Natural killer cell (primary cell): ENCODE results near the gene EEF2K. TPM values are rescaled to one million over a fixed set of nuclear protein-coding genes. Genes with fewer than 3 reads are reported as not detected.

ENCODE experiments used
- ATAC-seq, 3 donors: fragments of 150-1000 bp in 2 of 3; fragments of 200-7000 bp in 1 of 3; cut with Tn5 transposase; 1 replicate in 1 of 3; 2 replicates in 2 of 3; pipeline ENCODE4 v1.10.0; 2021; ENCODE audit warnings: mild to moderate bottlenecking in 2 of 3, moderate library complexity in 2 of 3
- DNase-seq, 2 donors: peaks; one replicate each; pipeline versions ENCODE4 v3.0.0 to v3.0.0-alpha.2; 2013 to 2021; ENCODE audit warnings: mixed read lengths in 1 of 2
- H3K27ac ChIP-seq: one replicate; pipeline ENCODE4 v1.5.1; 2013; ENCODE audit warnings: mild to moderate bottlenecking, low read length
- H3K27me3 ChIP-seq: one replicate; pipeline ENCODE4 v1.6.1; 2013; ENCODE audit warnings: low read length; ENCODE audit not compliant: control insufficient read depth, insufficient read depth
- H3K36me3 ChIP-seq: one replicate; pipeline ENCODE4 v1.6.1; 2013; ENCODE audit warnings: low read length; ENCODE audit not compliant: control insufficient read depth, insufficient read depth
- H3K4me1 ChIP-seq: one replicate; pipeline ENCODE4 v1.6.1; 2013; ENCODE audit warnings: low read length; ENCODE audit not compliant: control insufficient read depth, insufficient read depth
- H3K4me3 ChIP-seq: one replicate; pipeline ENCODE4 v1.5.1; 2013; ENCODE audit warnings: low read length
- H3K9me3 ChIP-seq: one replicate; pipeline ENCODE4 v1.6.1; 2013; ENCODE audit warnings: low read length; ENCODE audit not compliant: control insufficient read depth, insufficient read depth
- H3K27ac Mint-ChIP-seq, 2 donors: one replicate each; pipeline ENCODE4 v1.8.0; 2022; ENCODE audit warnings: mild to moderate bottlenecking in 2 of 2, mixed read lengths in 2 of 2, moderate library complexity in 1 of 2
- H3K27me3 Mint-ChIP-seq, 2 donors: one replicate each; pipeline ENCODE4 v1.8.0; 2022; ENCODE audit warnings: low read depth in 2 of 2, mixed read lengths in 2 of 2
- H3K36me3 Mint-ChIP-seq: one replicate; pipeline ENCODE4 v1.8.0; 2022; ENCODE audit warnings: mixed read lengths
- H3K4me1 Mint-ChIP-seq, 2 donors: one replicate each; pipeline ENCODE4 v1.8.0; 2022; ENCODE audit warnings: mixed read lengths in 2 of 2
- H3K4me3 Mint-ChIP-seq: one replicate; pipeline ENCODE4 v1.8.0; 2022; ENCODE audit warnings: mild to moderate bottlenecking, moderate library complexity, mixed read lengths
- H3K9me3 Mint-ChIP-seq, 2 donors: one replicate each; pipeline ENCODE4 v1.8.0; 2022; ENCODE audit warnings: mixed read lengths in 2 of 2
- CTCF ChIP-seq: fragments of 200-600 bp; IDR thresholded peaks from one replicate; pipeline ENCODE4 v1.8.0; 2022; ENCODE audit warnings: antibody characterized with exemption
- WGBS: methylation state at CpG from one replicate; pipeline ENCODE4 v1.1.7; 2013; ENCODE audit warnings: missing lambda C conversion rate; ENCODE audit not compliant: insufficient coverage; 5-methylcytosine and 5-hydroxymethylcytosine counted together
- intact Hi-C: fragments of 100-400 bp; cut with micrococcal nuclease; formaldehyde crosslinking; loops from one replicate; pipeline ENCODE4 v1.14.2; 2022
- total RNA-seq, 4 donors: library from RNA; stranded (reverse); fragments of 120-200 nt in 1 of 4; gene quantifications; one replicate each; pipeline versions ENCODE4 v1.2.3 to v1.2.4, GENCODE V29; 2013 to 2022

EEF2K gene
- total RNA-seq, 3 donors from 2014 or later (not counting 1 experiment from before 2014, with no cell fraction given): 12.6 to 33.5 (median 22.9) TPM

- no peaks in the 10 kb centered on the region for H3K27me3 ChIP-seq
- no peak overlapping the region for H3K4me3 Mint-ChIP-seq
- H3K4me1 ChIP-seq: peaks cover 19% of the 10 kb centered on the region
- no peak for TF ChIP-seq CTCF
- no peak overlapping the region for H3K4me3 ChIP-seq
- no peaks in the 10 kb centered on the region for H3K27me3 Mint-ChIP-seq
- no peaks in the 10 kb centered on the region for H3K9me3 Mint-ChIP-seq
- WGBS: 45% methylated on average over 4 of the region's 4 CpGs
- H3K4me1 Mint-ChIP-seq: peaks cover 11 to 22% of the 10 kb centered on the region in 2 donors
- H3K27ac Mint-ChIP-seq: peak overlapping the region; percentile 74
- intact Hi-C loops: no loop called here
- H3K36me3 Mint-ChIP-seq: no peaks in the 10 kb centered on the region
- H3K27ac ChIP-seq: peak overlapping the region; percentile 11
- peaks cover 24% of the 10 kb centered on the region for H3K36me3 ChIP-seq
- peak; percentile 65 to 93 (median 85) for ATAC-seq
- DNase-seq: no peak
- H3K9me3 ChIP-seq: no peaks in the 10 kb centered on the region
These were observed 56.4 kb downstream of the EEF2K start for GRCh38 chr16:22262460-22262859.

- Histone ChIP-seq H3K9me3 (no peaks in the 10 kb centered on the region), H3K4me1 (peaks cover 19% of the 10 kb centered on the region), H3K27ac (no peak overlapping the region), H3K4me3 (no peak overlapping the region), H3K36me3 (peaks cover 12% of the 10 kb centered on the region), H3K27me3 (no peaks in the 10 kb centered on the region)
- Mint-ChIP-seq H3K36me3 (peaks cover 5% of the 10 kb centered on the region), H3K9me3 (no peaks in the 10 kb centered on the region), H3K4me3 (no peak overlapping the region), H3K4me1 (peaks cover 11 to 22% of the 10 kb centered on the region in 2 donors), H3K27me3 (no peaks in the 10 kb centered on the region), H3K27ac (peak overlapping the region in 1 of 2 donors; percentile 74)
- intact Hi-C loops: no loop called here
- ATAC-seq (no peak), DNase-seq (peak in 1 of 2 donors; percentile 46)
- TF ChIP-seq CTCF: no peak
- WGBS: 95% methylated on average over 7 of the region's 7 CpGs
These were observed 58.7 kb downstream of the EEF2K start for GRCh38 chr16:22264786-22265185.

- no peak for TF ChIP-seq CTCF
- intact Hi-C loops: no loop called here
- no peak overlapping the region for H3K4me3 Mint-ChIP-seq
- Histone ChIP-seq H3K4me1 (peaks cover 18% of the 10 kb centered on the region), H3K36me3 (peaks cover 8% of the 10 kb centered on the region), H3K4me3 (no peak overlapping the region), H3K27me3 (no peaks in the 10 kb centered on the region), H3K9me3 (no peaks in the 10 kb centered on the region), H3K27ac (no peak overlapping the region)
- 94% methylated on average over 5 of the region's 5 CpGs for WGBS
- H3K27ac Mint-ChIP-seq: peak overlapping the region in 1 of 2 donors; percentile 74
- peaks cover 5% of the 10 kb centered on the region for H3K36me3 Mint-ChIP-seq
- ATAC-seq (no peak), DNase-seq (no peak)
- no peaks in the 10 kb centered on the region for H3K9me3 Mint-ChIP-seq
- no peaks in the 10 kb centered on the region for H3K27me3 Mint-ChIP-seq
- peaks cover 12 to 21% of the 10 kb centered on the region in 2 donors for H3K4me1 Mint-ChIP-seq
These were observed 59.3 kb downstream of the EEF2K start for GRCh38 chr16:22265351-22265750.

- intact Hi-C loops: no loop called here
- no peak for DNase-seq
- Histone ChIP-seq H3K4me1 (peaks cover 12% of the 10 kb centered on the region), H3K36me3 (peaks cover 3% of the 10 kb centered on the region), H3K27ac (no peak overlapping the region), H3K9me3 (no peaks in the 10 kb centered on the region), H3K4me3 (no peak overlapping the region), H3K27me3 (no peaks in the 10 kb centered on the region)
- no peaks in the 10 kb centered on the region for H3K27me3 Mint-ChIP-seq
- TF ChIP-seq CTCF: no peak
- ATAC-seq: no peak
- peaks cover 5% of the 10 kb centered on the region for H3K36me3 Mint-ChIP-seq
- no peaks in the 10 kb centered on the region for H3K9me3 Mint-ChIP-seq
- peaks cover 16 to 18% of the 10 kb centered on the region in 2 donors for H3K4me1 Mint-ChIP-seq
- no peak overlapping the region for H3K4me3 Mint-ChIP-seq
- H3K27ac Mint-ChIP-seq: no peak overlapping the region
- 97% methylated on average over 19 of the region's 19 CpGs for WGBS
These were observed 60.5 kb downstream of the EEF2K start for GRCh38 chr16:22266546-22266945.
